RWPE2 (cell line): ENCODE results near the gene STRN.

Source experiments
- ATAC-seq: fragments of 200-7000 bp; cut with Tn5 transposase; 3 replicates; pipeline ENCODE4 v1.9.1; 2021; ENCODE audit warnings: low read depth
- DNase-seq: peaks from one replicate; pipeline ENCODE4 v3.0.0-alpha.2; 2020; ENCODE audit warnings: low spot score
- H3K27ac ChIP-seq: fragments of 450-650 bp; 2 replicates; pipeline ENCODE4 v1.5.1; 2017; ENCODE audit warnings: mild to moderate bottlenecking; ENCODE audit not compliant: poor library complexity, severe bottlenecking
- H3K27me3 ChIP-seq: fragments of 250-450 bp; sonication (Bioruptor Pico); 2 replicates; pipeline ENCODE4 v1.5.1; 2021; ENCODE audit warnings: mild to moderate bottlenecking, moderate library complexity; ENCODE audit not compliant: insufficient read depth, poor library complexity, severe bottlenecking
- H3K36me3 ChIP-seq: fragments of 250-450 bp; sonication (Bioruptor Pico); 2 replicates; pipeline ENCODE4 v1.5.1; 2020; ENCODE audit warnings: low read depth, mild to moderate bottlenecking, moderate library complexity
- H3K4me1 ChIP-seq: fragments of 250-450 bp; sonication (Bioruptor Pico); 2 replicates; pipeline ENCODE4 v1.5.1; 2021; ENCODE audit warnings: mild to moderate bottlenecking, moderate library complexity; ENCODE audit not compliant: insufficient read depth, poor library complexity, severe bottlenecking
- H3K4me3 ChIP-seq: fragments of 250-450 bp; sonication (Bioruptor Pico); 2 replicates; pipeline ENCODE4 v1.5.1; 2021; ENCODE audit warnings: mild to moderate bottlenecking, moderate library complexity; ENCODE audit not compliant: severe bottlenecking
- H3K9me3 ChIP-seq: fragments of 250-450 bp; sonication (Bioruptor Pico); 2 replicates; pipeline ENCODE4 v1.5.1; 2021; ENCODE audit warnings: mild to moderate bottlenecking, moderate library complexity; ENCODE audit not compliant: severe bottlenecking
- CTCF ChIP-seq: fragments of 450-650 bp; IDR thresholded peaks from one replicate; pipeline ENCODE4 v1.5.1; 2017; ENCODE audit warnings: mild to moderate bottlenecking, moderate library complexity; ENCODE audit not compliant: poor library complexity, severe bottlenecking

STRN gene

GRCh38 chr2:36812196-36812595 lies 154.1 kb downstream of the STRN start:
- Histone ChIP-seq H3K9me3 (no peaks in the 10 kb centered on the region), H3K4me1 (no peaks in the 10 kb centered on the region), H3K27me3 (no peaks in the 10 kb centered on the region), H3K27ac (no peak overlapping the region), H3K36me3 (no peaks in the 10 kb centered on the region), H3K4me3 (no peak overlapping the region)
- ATAC-seq (no peak), DNase-seq (no peak)
- TF ChIP-seq CTCF: no peak

- Histone ChIP-seq H3K27me3 (no peaks in the 10 kb centered on the region), H3K27ac (no peak overlapping the region), H3K4me3 (no peak overlapping the region), H3K4me1 (no peaks in the 10 kb centered on the region), H3K9me3 (no peaks in the 10 kb centered on the region), H3K36me3 (no peaks in the 10 kb centered on the region)
- no peak for ATAC-seq
- DNase-seq: no peak
- no peak for TF ChIP-seq CTCF
Measured at GRCh38 chr2:36811071-36811470, 155.3 kb downstream of the STRN start.

- H3K9me3 ChIP-seq: no peaks in the 10 kb centered on the region
- no peaks in the 10 kb centered on the region for H3K4me1 ChIP-seq
- no peaks in the 10 kb centered on the region for H3K36me3 ChIP-seq
- ATAC-seq (no peak), DNase-seq (no peak)
- H3K27me3 ChIP-seq: no peaks in the 10 kb centered on the region
- no peak overlapping the region for H3K27ac ChIP-seq
- no peak for TF ChIP-seq CTCF
- H3K4me3 ChIP-seq: no peak overlapping the region
Measured at GRCh38 chr2:36809069-36809445, 157.3 kb downstream of the STRN start.

- DNase-seq (no peak), ATAC-seq (no peak)
- Histone ChIP-seq H3K4me1 (no peaks in the 10 kb centered on the region), H3K27me3 (no peaks in the 10 kb centered on the region), H3K4me3 (no peak overlapping the region), H3K36me3 (no peaks in the 10 kb centered on the region), H3K9me3 (no peaks in the 10 kb centered on the region), H3K27ac (no peak overlapping the region)
- no peak for TF ChIP-seq CTCF
Measured at GRCh38 chr2:36808386-36809068, 157.8 kb downstream of the STRN start.

GRCh38 chr2:36807223-36807886 lies 159.0 kb downstream of the STRN start:
- Histone ChIP-seq H3K9me3 (no peaks in the 10 kb centered on the region), H3K4me3 (no peak overlapping the region), H3K27ac (no peak overlapping the region), H3K36me3 (no peaks in the 10 kb centered on the region), H3K27me3 (no peaks in the 10 kb centered on the region), H3K4me1 (no peaks in the 10 kb centered on the region)
- DNase-seq (no peak), ATAC-seq (no peak)
- TF ChIP-seq CTCF: no peak
